ENCODE measurements around the gene SNED1.

The SNED1 gene

DNA sequence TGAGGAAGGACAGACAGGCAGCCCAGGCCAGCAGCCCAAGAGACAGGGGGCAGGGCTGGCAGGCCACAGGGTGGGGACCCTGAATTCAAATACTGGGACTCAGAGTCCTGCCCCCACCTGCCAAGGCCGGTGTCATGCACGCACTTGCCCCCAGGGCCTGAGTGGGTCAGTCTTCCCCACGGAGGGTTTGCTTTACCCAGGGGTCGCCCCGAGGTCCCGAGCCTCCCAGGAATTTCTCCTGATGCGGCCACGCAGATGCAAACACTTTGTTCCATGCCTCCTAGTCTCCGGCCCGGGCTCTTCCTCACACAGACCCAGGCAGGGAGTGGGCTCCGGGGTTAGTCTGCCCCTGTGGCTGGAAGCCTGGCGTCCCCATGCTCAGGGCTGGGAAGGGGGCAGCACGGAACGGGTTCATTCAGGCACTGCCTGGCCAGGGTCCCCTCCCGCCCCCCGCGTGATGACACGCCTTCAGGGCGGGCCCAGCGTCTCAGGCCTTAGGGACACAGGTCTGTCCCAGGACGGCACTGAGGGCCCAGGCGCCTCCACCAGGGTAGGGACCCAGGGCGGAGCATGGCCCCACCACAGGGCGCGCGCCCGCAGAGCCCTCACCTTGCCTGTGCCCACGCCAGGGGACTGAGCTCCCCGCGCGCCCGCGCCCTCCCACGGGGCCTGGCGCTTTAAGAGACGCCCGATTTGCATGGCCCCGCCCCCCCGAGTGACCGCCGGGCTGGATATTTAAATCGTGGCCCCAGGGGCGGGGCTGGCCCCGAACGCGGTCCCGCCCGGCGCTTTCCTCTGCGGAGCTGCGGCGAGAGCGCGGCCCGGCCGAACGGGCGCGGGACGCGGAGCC lies at the start of gene SNED1 (continued):
- TF ChIP-seq ZNF670 (tag by site-specific recombination; IDR thresholded peaks at IDR 0.05; ENCODE audit: low read depth) (no peak), ZNF426 (tag by site-specific recombination; IDR thresholded peaks at IDR 0.05) (no peak), ZNF596 (tag by site-specific recombination; IDR thresholded peaks at IDR 0.05) (no peak), ZSCAN23 (tag by site-specific recombination; IDR thresholded peaks at IDR 0.05) (no peak), TCF7L2 (IDR thresholded peaks at IDR 0.05; ENCODE audit: borderline replicate concordance, low read depth, low read length) (no peak), ZNF19 (tag by site-specific recombination; IDR thresholded peaks at IDR 0.05; ENCODE audit: low read depth) (no peak), ZSCAN30 (tag by site-specific recombination; IDR thresholded peaks at IDR 0.05) (no peak), ZNF621 (tag by site-specific recombination; IDR thresholded peaks at IDR 0.05) (no peak), OSR2 (tag by site-specific recombination; IDR thresholded peaks at IDR 0.05) (no peak), ZNF785 (tag by site-specific recombination; IDR thresholded peaks at IDR 0.05) (no peak), ZNF214 (tag by site-specific recombination; IDR thresholded peaks at IDR 0.05; ENCODE audit: borderline replicate concordance) (no peak), ZFP37 (tag by site-specific recombination; IDR thresholded peaks at IDR 0.05) (no peak), ZNF76 (tag by site-specific recombination; IDR thresholded peaks at IDR 0.05; ENCODE audit: borderline replicate concordance, low read depth) (0 out of 2 replicates have a peak, but pooled peaks have one; percentile 13)
- TF ChIP-seq, protein P1, sequence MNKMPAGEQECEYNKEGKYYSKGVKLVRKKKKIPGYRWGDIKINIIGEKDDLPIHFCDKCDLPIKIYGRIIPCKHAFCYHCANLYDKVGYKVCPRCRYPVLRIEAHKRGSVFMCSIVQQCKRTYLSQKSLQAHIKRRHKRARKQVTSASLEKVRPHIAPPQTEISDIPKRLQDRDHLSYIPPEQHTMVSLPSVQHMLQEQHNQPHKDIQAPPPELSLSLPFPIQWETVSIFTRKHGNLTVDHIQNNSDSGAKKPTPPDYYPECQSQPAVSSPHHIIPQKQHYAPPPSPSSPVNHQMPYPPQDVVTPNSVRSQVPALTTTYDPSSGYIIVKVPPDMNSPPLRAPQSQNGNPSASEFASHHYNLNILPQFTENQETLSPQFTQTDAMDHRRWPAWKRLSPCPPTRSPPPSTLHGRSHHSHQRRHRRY (tag by site-specific recombination; IDR thresholded peaks at IDR 0.05) = no peak
- TF ChIP-seq, protein P2, sequence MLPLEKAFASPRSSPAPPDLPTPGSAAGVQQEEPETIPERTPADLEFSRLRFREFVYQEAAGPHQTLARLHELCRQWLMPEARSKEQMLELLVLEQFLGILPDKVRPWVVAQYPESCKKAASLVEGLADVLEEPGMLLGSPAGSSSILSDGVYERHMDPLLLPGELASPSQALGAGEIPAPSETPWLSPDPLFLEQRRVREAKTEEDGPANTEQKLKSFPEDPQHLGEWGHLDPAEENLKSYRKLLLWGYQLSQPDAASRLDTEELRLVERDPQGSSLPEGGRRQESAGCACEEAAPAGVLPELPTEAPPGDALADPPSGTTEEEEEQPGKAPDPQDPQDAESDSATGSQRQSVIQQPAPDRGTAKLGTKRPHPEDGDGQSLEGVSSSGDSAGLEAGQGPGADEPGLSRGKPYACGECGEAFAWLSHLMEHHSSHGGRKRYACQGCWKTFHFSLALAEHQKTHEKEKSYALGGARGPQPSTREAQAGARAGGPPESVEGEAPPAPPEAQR (tag by site-specific recombination; IDR thresholded peaks at IDR 0.05) = no peak
- TF ChIP-seq, protein P3, sequence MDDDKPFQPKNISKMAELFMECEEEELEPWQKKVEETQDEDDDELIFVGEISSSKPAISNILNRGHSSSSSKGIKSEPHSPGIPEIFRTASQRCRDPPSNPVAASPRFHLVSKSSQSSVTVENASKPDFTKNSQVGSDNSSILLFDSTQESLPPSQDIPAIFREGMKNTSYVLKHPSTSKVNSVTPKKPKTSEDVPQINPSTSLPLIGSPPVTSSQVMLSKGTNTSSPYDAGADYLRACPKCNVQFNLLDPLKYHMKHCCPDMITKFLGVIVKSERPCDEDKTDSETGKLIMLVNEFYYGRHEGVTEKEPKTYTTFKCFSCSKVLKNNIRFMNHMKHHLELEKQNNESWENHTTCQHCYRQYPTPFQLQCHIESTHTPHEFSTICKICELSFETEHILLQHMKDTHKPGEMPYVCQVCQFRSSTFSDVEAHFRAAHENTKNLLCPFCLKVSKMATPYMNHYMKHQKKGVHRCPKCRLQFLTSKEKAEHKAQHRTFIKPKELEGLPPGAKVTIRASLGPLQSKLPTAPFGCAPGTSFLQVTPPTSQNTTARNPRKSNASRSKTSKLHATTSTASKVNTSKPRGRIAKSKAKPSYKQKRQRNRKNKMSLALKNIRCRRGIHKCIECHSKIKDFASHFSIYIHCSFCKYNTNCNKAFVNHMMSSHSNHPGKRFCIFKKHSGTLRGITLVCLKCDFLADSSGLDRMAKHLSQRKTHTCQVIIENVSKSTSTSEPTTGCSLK (tag by site-specific recombination; IDR thresholded peaks at IDR 0.05) = no peak
- TF ChIP-seq, protein P4, sequence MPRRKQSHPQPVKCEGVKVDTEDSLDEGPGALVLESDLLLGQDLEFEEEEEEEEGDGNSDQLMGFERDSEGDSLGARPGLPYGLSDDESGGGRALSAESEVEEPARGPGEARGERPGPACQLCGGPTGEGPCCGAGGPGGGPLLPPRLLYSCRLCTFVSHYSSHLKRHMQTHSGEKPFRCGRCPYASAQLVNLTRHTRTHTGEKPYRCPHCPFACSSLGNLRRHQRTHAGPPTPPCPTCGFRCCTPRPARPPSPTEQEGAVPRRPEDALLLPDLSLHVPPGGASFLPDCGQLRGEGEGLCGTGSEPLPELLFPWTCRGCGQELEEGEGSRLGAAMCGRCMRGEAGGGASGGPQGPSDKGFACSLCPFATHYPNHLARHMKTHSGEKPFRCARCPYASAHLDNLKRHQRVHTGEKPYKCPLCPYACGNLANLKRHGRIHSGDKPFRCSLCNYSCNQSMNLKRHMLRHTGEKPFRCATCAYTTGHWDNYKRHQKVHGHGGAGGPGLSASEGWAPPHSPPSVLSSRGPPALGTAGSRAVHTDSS (tag by site-specific recombination; IDR thresholded peaks at IDR 0.05) = no peak
- TF ChIP-seq, protein P5, sequence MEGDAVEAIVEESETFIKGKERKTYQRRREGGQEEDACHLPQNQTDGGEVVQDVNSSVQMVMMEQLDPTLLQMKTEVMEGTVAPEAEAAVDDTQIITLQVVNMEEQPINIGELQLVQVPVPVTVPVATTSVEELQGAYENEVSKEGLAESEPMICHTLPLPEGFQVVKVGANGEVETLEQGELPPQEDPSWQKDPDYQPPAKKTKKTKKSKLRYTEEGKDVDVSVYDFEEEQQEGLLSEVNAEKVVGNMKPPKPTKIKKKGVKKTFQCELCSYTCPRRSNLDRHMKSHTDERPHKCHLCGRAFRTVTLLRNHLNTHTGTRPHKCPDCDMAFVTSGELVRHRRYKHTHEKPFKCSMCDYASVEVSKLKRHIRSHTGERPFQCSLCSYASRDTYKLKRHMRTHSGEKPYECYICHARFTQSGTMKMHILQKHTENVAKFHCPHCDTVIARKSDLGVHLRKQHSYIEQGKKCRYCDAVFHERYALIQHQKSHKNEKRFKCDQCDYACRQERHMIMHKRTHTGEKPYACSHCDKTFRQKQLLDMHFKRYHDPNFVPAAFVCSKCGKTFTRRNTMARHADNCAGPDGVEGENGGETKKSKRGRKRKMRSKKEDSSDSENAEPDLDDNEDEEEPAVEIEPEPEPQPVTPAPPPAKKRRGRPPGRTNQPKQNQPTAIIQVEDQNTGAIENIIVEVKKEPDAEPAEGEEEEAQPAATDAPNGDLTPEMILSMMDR (tag by site-specific recombination; IDR thresholded peaks at IDR 0.05) = 0 out of 2 replicates have a peak, but pooled peaks have one; percentile 15
- TF ChIP-seq, protein P6, sequence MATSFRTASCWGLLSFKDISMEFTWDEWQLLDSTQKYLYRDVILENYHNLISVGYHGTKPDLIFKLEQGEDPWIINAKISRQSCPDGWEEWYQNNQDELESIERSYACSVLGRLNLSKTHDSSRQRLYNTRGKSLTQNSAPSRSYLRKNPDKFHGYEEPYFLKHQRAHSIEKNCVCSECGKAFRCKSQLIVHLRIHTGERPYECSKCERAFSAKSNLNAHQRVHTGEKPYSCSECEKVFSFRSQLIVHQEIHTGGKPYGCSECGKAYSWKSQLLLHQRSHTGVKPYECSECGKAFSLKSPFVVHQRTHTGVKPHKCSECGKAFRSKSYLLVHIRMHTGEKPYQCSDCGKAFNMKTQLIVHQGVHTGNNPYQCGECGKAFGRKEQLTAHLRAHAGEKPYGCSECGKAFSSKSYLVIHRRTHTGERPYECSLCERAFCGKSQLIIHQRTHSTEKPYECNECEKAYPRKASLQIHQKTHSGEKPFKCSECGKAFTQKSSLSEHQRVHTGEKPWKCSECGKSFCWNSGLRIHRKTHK (tag by site-specific recombination; IDR thresholded peaks at IDR 0.05) = no peak
- TF ChIP-seq, protein P7, sequence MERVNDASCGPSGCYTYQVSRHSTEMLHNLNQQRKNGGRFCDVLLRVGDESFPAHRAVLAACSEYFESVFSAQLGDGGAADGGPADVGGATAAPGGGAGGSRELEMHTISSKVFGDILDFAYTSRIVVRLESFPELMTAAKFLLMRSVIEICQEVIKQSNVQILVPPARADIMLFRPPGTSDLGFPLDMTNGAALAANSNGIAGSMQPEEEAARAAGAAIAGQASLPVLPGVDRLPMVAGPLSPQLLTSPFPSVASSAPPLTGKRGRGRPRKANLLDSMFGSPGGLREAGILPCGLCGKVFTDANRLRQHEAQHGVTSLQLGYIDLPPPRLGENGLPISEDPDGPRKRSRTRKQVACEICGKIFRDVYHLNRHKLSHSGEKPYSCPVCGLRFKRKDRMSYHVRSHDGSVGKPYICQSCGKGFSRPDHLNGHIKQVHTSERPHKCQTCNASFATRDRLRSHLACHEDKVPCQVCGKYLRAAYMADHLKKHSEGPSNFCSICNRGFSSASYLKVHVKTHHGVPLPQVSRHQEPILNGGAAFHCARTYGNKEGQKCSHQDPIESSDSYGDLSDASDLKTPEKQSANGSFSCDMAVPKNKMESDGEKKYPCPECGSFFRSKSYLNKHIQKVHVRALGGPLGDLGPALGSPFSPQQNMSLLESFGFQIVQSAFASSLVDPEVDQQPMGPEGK (tag by site-specific recombination; IDR thresholded peaks at IDR 0.05) = peak; percentile 63
